GM12873 (cell line): ENCODE results near the gene FXYD7.

ENCODE experiments used
- CTCF ChIP-seq: IDR thresholded peaks from 2 replicates; pipeline ENCODE4 v1.5.1; 2012; ENCODE audit warnings: low read depth, mild to moderate bottlenecking, moderate library complexity, low read length, control low read depth; ENCODE audit not compliant: insufficient read depth; ENCODE audit errors: missing control alignments

The FXYD7 gene

GRCh38 chr19:35143818-35144217 lies 763 bp downstream of the FXYD7 start:
- no peak for TF ChIP-seq CTCF

GRCh38 chr19:35144259-35144599 lies 1.2 kb downstream of the FXYD7 start:
- TF ChIP-seq CTCF, result no peak

- TF ChIP-seq CTCF, result no peak
Measured at GRCh38 chr19:35144600-35145436, 1.8 kb downstream of the FXYD7 start.

GRCh38 chr19:35146746-35147459 lies 3.8 kb downstream of the FXYD7 start:
- no peak for TF ChIP-seq CTCF

- TF ChIP-seq CTCF, result no peak
Measured at GRCh38 chr19:35149463-35149862, 6.4 kb downstream of the FXYD7 start.

GRCh38 chr19:35150445-35150844 lies 7.4 kb downstream of the FXYD7 start:
- TF ChIP-seq CTCF, result no peak

GRCh38 chr19:35151273-35152065 lies 8.4 kb downstream of the FXYD7 start:
- no peak for TF ChIP-seq CTCF
